SU-DHL-6 (cell line): Measurements from ENCODE around the gene MBNL1.

Experiments
- CTCF ChIP-seq: fragments of 200-600 bp; sonication (generic); IDR thresholded peaks from one replicate; pipeline ENCODE4 v1.5.1; 2017; ENCODE audit warnings: antibody characterized with exemption, mild to moderate bottlenecking, low read length, moderate library complexity; ENCODE audit not compliant: insufficient read depth, poor library complexity, severe bottlenecking
- EZH2phosphoT487 ChIP-seq: fragments of 200-600 bp; sonication (generic), shearing (Covaris generic); conservative IDR thresholded peaks from 2 replicates; pipeline ENCODE4 v1.6.1; 2018; ENCODE audit warnings: mild to moderate bottlenecking, antibody characterized with exemption, low read length, moderate library complexity, mixed read lengths

- TF ChIP-seq CTCF (no peak), EZH2phosphoT487 (no peak)
These were observed 176.5 kb downstream of the MBNL1 start for GRCh38 chr3:152445212-152445611.
